Neutrophil (primary cell): ENCODE data around the gene SPR.

ENCODE experiments used
- H3K27ac ChIP-seq: fragments of 200-600 bp; sonication (generic); 2 replicates; pipeline ENCODE4 v1.5.1; 2016; ENCODE audit warnings: mild to moderate bottlenecking, moderate library complexity
- H3K27me3 ChIP-seq: fragments of 200-600 bp; sonication (generic); 2 replicates; pipeline ENCODE4 v1.6.0; 2016; ENCODE audit warnings: mild to moderate bottlenecking
- H3K36me3 ChIP-seq: fragments of 200-600 bp; sonication (generic); 2 replicates; pipeline ENCODE4 v1.5.1; 2017
- H3K4me1 ChIP-seq, 2 experiments: fragments of 200-600 bp in 1 of 2; sonication (generic) in 1 of 2; 1 replicate in 1 of 2; 2 replicates in 1 of 2; pipeline versions ENCODE4 v1.5.1 to v1.6.1; 2013 to 2016; ENCODE audit warnings: low read depth in 1 of 2, low read length in 1 of 2, mild to moderate bottlenecking in 1 of 2, moderate library complexity in 1 of 2; ENCODE audit not compliant: control insufficient read depth in 1 of 2, insufficient read depth in 1 of 2
- H3K4me3 ChIP-seq, 2 experiments: fragments of 200-600 bp in 1 of 2; sonication (generic) in 1 of 2; 1 replicate in 1 of 2; 2 replicates in 1 of 2; pipeline ENCODE4 v1.5.1; 2013 to 2016; ENCODE audit warnings: low read depth in 1 of 2, low read length in 1 of 2, mild to moderate bottlenecking in 1 of 2, moderate library complexity in 1 of 2
- H3K9me3 ChIP-seq: fragments of 200-600 bp; sonication (generic); 2 replicates; pipeline ENCODE4 v1.5.1; 2016
- CTCF ChIP-seq: fragments of 200-600 bp; sonication (generic); IDR thresholded peaks from 2 replicates; pipeline ENCODE4 v1.5.1; 2016; ENCODE audit warnings: antibody characterized with exemption

Gene SPR

DNA sequence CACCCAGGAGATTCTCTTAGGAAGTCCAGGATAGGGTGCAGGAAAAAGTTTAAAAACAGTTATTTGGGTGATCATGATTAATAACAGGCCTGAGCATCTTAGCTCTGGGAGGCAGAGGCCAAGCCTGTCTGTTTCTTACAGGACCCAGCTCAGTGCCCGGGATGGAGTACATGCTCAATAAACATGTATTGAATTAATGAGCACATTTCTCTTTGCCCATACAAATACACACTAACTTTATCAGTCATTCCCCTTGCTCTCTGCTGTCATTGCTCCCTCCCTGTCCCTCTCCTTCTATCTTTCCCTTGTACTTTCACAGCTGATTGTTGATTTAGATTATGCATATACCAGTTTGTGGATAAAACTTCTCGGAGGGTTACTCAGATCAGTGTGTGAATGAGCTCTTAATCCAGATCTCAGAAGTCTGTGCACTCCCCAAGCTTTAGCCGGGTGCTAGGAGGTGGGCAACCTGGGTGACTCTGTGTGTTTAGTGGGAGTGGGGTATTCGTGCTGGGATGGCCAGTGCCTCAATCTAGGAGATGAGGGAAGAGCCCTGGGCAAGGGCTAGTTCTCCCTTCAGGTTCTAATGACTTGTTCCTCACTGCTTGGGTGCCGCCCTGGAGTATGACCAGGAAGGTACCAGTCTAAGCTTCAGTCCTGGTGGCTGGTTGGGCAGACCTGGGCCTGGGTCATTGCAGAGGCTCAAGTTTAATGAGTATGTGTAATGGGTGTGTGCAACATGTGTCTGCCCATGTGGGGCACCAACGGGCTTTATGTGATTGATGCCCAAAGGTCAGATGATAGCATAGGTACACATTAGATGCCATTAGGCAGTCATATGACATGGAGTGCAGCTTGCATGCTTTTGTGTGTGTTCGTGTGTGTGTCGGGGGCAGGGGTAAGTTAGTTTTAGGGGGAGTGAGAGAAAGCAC lies 40.7 kb downstream of the SPR start:
- H3K27ac ChIP-seq, result no peak overlapping the region
- no peak overlapping the region for H3K4me3 ChIP-seq
- no peaks in the 10 kb centered on the region for H3K36me3 ChIP-seq
- H3K9me3 ChIP-seq, result no peaks in the 10 kb centered on the region
- no peak for TF ChIP-seq CTCF
- H3K4me1 ChIP-seq, result no peaks in the 10 kb centered on the region
- H3K27me3 ChIP-seq, result peaks cover 100% of the 10 kb centered on the region

- Histone ChIP-seq H3K9me3 (no peaks in the 10 kb centered on the region), H3K27ac (no peak overlapping the region), H3K27me3 (peaks cover 100% of the 10 kb centered on the region), H3K4me3 (no peak overlapping the region), H3K4me1 (no peaks in the 10 kb centered on the region), H3K36me3 (no peaks in the 10 kb centered on the region)
- no peak for TF ChIP-seq CTCF
Measured at GRCh38 chr2:72929010-72929409, 41.8 kb downstream of the SPR start.

- Histone ChIP-seq H3K27me3 (peaks cover 85% of the 10 kb centered on the region), H3K27ac (no peak overlapping the region)
Measured at GRCh38 chr2:72931280-72931910, 44.2 kb downstream of the SPR start.

GRCh38 chr2:72932045-72932740 lies 45.0 kb downstream of the SPR start:
- TF ChIP-seq CTCF, result no peak
- Histone ChIP-seq H3K4me3 (no peak overlapping the region), H3K36me3 (no peaks in the 10 kb centered on the region), H3K4me1 (no peaks in the 10 kb centered on the region), H3K27me3 (peaks cover 77% of the 10 kb centered on the region), H3K27ac (no peak overlapping the region), H3K9me3 (no peaks in the 10 kb centered on the region)

More at GRCh38 chr2:72931280-72931910, 44.2 kb downstream of the SPR start:
- Histone ChIP-seq H3K9me3 (no peaks in the 10 kb centered on the region), H3K36me3 (no peaks in the 10 kb centered on the region), H3K4me3 (no peak overlapping the region), H3K4me1 (no peaks in the 10 kb centered on the region)
- no peak for TF ChIP-seq CTCF

- H3K27ac ChIP-seq, result no peak overlapping the region
- no peaks in the 10 kb centered on the region for H3K36me3 ChIP-seq
- no peak overlapping the region for H3K4me3 ChIP-seq
- H3K4me1 ChIP-seq, result no peaks in the 10 kb centered on the region
- no peak for TF ChIP-seq CTCF
- H3K9me3 ChIP-seq, result no peaks in the 10 kb centered on the region
- H3K27me3 ChIP-seq, result peaks cover 71% of the 10 kb centered on the region
Measured at GRCh38 chr2:72932805-72933204, 45.6 kb downstream of the SPR start.
